Measurements from ENCODE around the gene SYNJ2.

The SYNJ2 gene

GRCh38 chr6:157961832-157962575, 19.7 kb upstream of the SYNJ2 start:
- no peak for TF ChIP-seq POLR2A (IDR thresholded peaks at IDR 0.05; ENCODE audit: extremely low read depth, insufficient read length)
- TF ChIP-seq MAX (IDR thresholded peaks at IDR 0.05; ENCODE audit: low read depth, low read length) = no peak
- no peak for TF ChIP-seq CTCF (IDR thresholded peaks at IDR 0.05; ENCODE audit: low read depth, low read length)
- TF ChIP-seq MYC (IDR thresholded peaks at IDR 0.05; ENCODE audit: low read depth, low read length) = no peak
- no peak for DNase-seq (ENCODE audit: low read depth)

GRCh38 chr6:157962601-157963302, 18.9 kb upstream of the SYNJ2 start:
- TF ChIP-seq MAX (IDR thresholded peaks at IDR 0.05; ENCODE audit: low read depth, low read length) = no peak
- no peak for TF ChIP-seq POLR2A (IDR thresholded peaks at IDR 0.05; ENCODE audit: extremely low read depth, insufficient read length)
- TF ChIP-seq MYC (IDR thresholded peaks at IDR 0.05; ENCODE audit: low read depth, low read length) = no peak
- no peak for TF ChIP-seq CTCF (IDR thresholded peaks at IDR 0.05; ENCODE audit: low read depth, low read length)
- no peak overlapping the region for H3K4me3 ChIP-seq (ENCODE audit: low read depth, low read length)
- DNase-seq (ENCODE audit: low read depth) = no peak

More at GRCh38 chr6:157961832-157962575, 19.7 kb upstream of the SYNJ2 start:
- no peak overlapping the region for H3K4me3 ChIP-seq (ENCODE audit: low read depth, low read length)

- TF ChIP-seq MYC (IDR thresholded peaks at IDR 0.05; ENCODE audit: low read depth, low read length) = no peak
- no peak for TF ChIP-seq MAX (IDR thresholded peaks at IDR 0.05; ENCODE audit: low read depth, low read length)
- TF ChIP-seq CTCF (IDR thresholded peaks at IDR 0.05; ENCODE audit: low read depth, low read length) = no peak
- TF ChIP-seq POLR2A (IDR thresholded peaks at IDR 0.05; ENCODE audit: extremely low read depth, insufficient read length) = no peak
- no peak overlapping the region for H3K4me3 ChIP-seq (ENCODE audit: low read depth, low read length)
- DNase-seq (ENCODE audit: low read depth) = no peak
Observed at GRCh38 chr6:157964100-157964499, 17.6 kb upstream of the SYNJ2 start.

- no peak for TF ChIP-seq CTCF (IDR thresholded peaks at IDR 0.05; ENCODE audit: low read depth, low read length)
- no peak for DNase-seq (ENCODE audit: low read depth)
- no peak overlapping the region for H3K4me3 ChIP-seq (ENCODE audit: low read depth, low read length)
Observed at GRCh38 chr6:157965387-157965786, 16.3 kb upstream of the SYNJ2 start.

- no peak for DNase-seq (ENCODE audit: low read depth)
- TF ChIP-seq POLR2A (IDR thresholded peaks at IDR 0.05; ENCODE audit: extremely low read depth, insufficient read length) = no peak
- TF ChIP-seq MAX (IDR thresholded peaks at IDR 0.05; ENCODE audit: low read depth, low read length) = no peak
- TF ChIP-seq MYC (IDR thresholded peaks at IDR 0.05; ENCODE audit: low read depth, low read length) = no peak
- TF ChIP-seq CTCF (IDR thresholded peaks at IDR 0.05; ENCODE audit: low read depth, low read length) = no peak
- no peak overlapping the region for H3K4me3 ChIP-seq (ENCODE audit: low read depth, low read length)
Observed at GRCh38 chr6:157966589-157966977, 15.1 kb upstream of the SYNJ2 start.

Data from NB4 (cell line).